ENCODE measurements around the gene TMEM80.

- TF ChIP-seq CTCF (conservative IDR thresholded peaks at IDR 0.05; ENCODE audit: low read length) (no peak), EZH2phosphoT487 (IDR thresholded peaks at IDR 0.05; ENCODE audit: borderline replicate concordance) (no peak)
These were observed 403 bp upstream of the TMEM80 start for GRCh38 chr11:695288-695537.
